K562 (cell line): ENCODE results near the gene CAPN7. TPM values are rescaled to one million over a fixed set of nuclear protein-coding genes. Genes with fewer than 3 reads are reported as not detected.

ENCODE experiments used
- ATAC-seq: fragments of 200-7000 bp; cut with Tn5 transposase; 3 replicates; pipeline ENCODE4 v1.9.1; 2020; ENCODE audit warnings: moderate library complexity
- BruUV-seq: library from RNA; stranded (reverse); fragments of 400-500 nt; replicated peaks from 2 replicates; lab custom pipeline; 2021; lab: Mats Ljungman, UMichigan
- CTCF ChIA-PET: fragments of 300-600 bp; formaldehyde crosslinking; extraction: SDS; loops from one replicate; lab custom pipeline; 2021; ENCODE audit warnings: low intra/inter-chr PET ratio; lab: Yijun Ruan, JAX
- POLR2A ChIA-PET: fragments of 300-600, 350-650 bp; sonication (Branson Sonifier 250); formaldehyde crosslinking; extraction: SDS; loops from one replicate; lab custom pipeline; 2021; ENCODE audit warnings: antibody characterized with exemption, inconsistent platforms; lab: Yijun Ruan, JAX
- DNase-seq, 4 experiments: peaks; one replicate each; pipeline versions ENCODE4 v3.0.0 to v3.0.0-alpha.2; 2011 to 2018; ENCODE audit warnings: low spot score in 3 of 4, mixed read lengths in 3 of 4; ENCODE audit errors: extremely low read depth in 1 of 4
- FAIRE-seq: peaks from 2 replicates; lab custom pipeline; 2011; peaks lifted over from hg19 to GRCh38; lab: Jason Lieb, UNC
- H2AFZ ChIP-seq: 2 replicates; pipeline ENCODE4 v1.6.0; 2011; ENCODE audit warnings: low read depth, low read length, control low read depth, inconsistent platforms
- H3K27ac ChIP-seq: fragments of 200-600 bp; 3 replicates; pipeline ENCODE4 v1.8.0; 2011; ENCODE audit warnings: low read depth, mild to moderate bottlenecking, control low read depth, inconsistent platforms, low read length, moderate library complexity, mixed read lengths; ENCODE audit errors: extremely low read depth
- H3K27me3 ChIP-seq, 2 experiments: fragments of 300-600 bp in 1 of 2; 2 replicates in 1 of 2; 3 replicates in 1 of 2; pipeline versions ENCODE4 v1.6.0 to v1.8.0; 2011; ENCODE audit warnings: inconsistent platforms in 2 of 2, low read length in 2 of 2, mild to moderate bottlenecking in 1 of 2, mixed read lengths in 1 of 2, moderate library complexity in 1 of 2; ENCODE audit not compliant: control insufficient read depth in 2 of 2, insufficient read depth in 2 of 2
- H3K36me3 ChIP-seq: fragments of 300-600 bp; 3 replicates; pipeline ENCODE4 v1.8.0; 2011; ENCODE audit warnings: mild to moderate bottlenecking, low read length, inconsistent platforms; ENCODE audit not compliant: control insufficient read depth, insufficient read depth
- H3K4me1 ChIP-seq, 2 experiments: fragments of 200-600 bp in 1 of 2; replicated peaks in 1 of 2; 2 replicates in 1 of 2; 3 replicates in 1 of 2; pipeline versions ENCODE4 v1.5.1 to v1.8.0; 2011; ENCODE audit warnings: inconsistent platforms in 2 of 2, low read length in 2 of 2, mild to moderate bottlenecking in 1 of 2, mixed read lengths in 1 of 2, moderate library complexity in 1 of 2; ENCODE audit not compliant: control insufficient read depth in 2 of 2, insufficient read depth in 2 of 2
- H3K4me2 ChIP-seq: 2 replicates; pipeline ENCODE4 v1.6.1; 2011; ENCODE audit warnings: low read length, control low read depth, inconsistent platforms, mixed read lengths; ENCODE audit not compliant: insufficient read depth
- H3K4me3 ChIP-seq: fragments of 200-600 bp; sonication (generic), shearing (Covaris generic); 2 replicates; pipeline ENCODE4 v1.5.1; 2016; ENCODE audit warnings: control low read depth, inconsistent platforms
- H3K79me2 ChIP-seq: fragments of 200-600 bp; 3 replicates; pipeline ENCODE4 v1.8.0; 2011; ENCODE audit warnings: low read length, inconsistent platforms; ENCODE audit not compliant: control insufficient read depth, insufficient read depth
- H3K9ac ChIP-seq, 2 experiments: 2 replicates each; pipeline versions ENCODE4 v1.6.0 to v1.6.1; 2011; ENCODE audit warnings: low read depth in 2 of 2, low read length in 2 of 2, control low read depth in 1 of 2, inconsistent platforms in 1 of 2, mild to moderate bottlenecking in 1 of 2, mixed read lengths in 1 of 2; ENCODE audit not compliant: insufficient read depth in 1 of 2
- H3K9me1 ChIP-seq: one replicate; pipeline ENCODE4 v1.6.0; 2011; ENCODE audit warnings: inconsistent platforms, mild to moderate bottlenecking, low read length, moderate library complexity; ENCODE audit not compliant: control insufficient read depth, insufficient read depth
- H3K9me3 ChIP-seq: replicated peaks from 2 replicates; pipeline ENCODE4 v1.5.1; 2011; ENCODE audit warnings: low read depth, low read length, inconsistent platforms; ENCODE audit not compliant: control insufficient read depth, insufficient read depth
- H4K20me1 ChIP-seq: replicated peaks from 2 replicates; pipeline ENCODE4 v1.6.1; 2011; ENCODE audit warnings: low read length, inconsistent platforms, mixed read lengths; ENCODE audit not compliant: control insufficient read depth, insufficient read depth
- CEBPG ChIP-seq, 3 experiments: fragments of 200-800 bp in 1 of 3; sonication (Bioruptor generic) in 1 of 3; sonication (generic) in 1 of 3; formaldehyde crosslinking in 1 of 3; IDR thresholded peaks in 2 of 3; conservative IDR thresholded peaks in 1 of 3; 2 replicates each; pipeline versions ENCODE4 v1.6.1 to v1.8.0; 2016 to 2022; ENCODE audit warnings: missing compliant biosample characterization in 2 of 3, missing genetic modification characterization in 2 of 3, mild to moderate bottlenecking in 1 of 3, missing genetic modification reagents in 1 of 3
- CTBP1 ChIP-seq: fragments of 450-650 bp; IDR thresholded peaks from 2 replicates; pipeline ENCODE4 v1.6.1; 2016; ENCODE audit warnings: borderline replicate concordance
- FOXP1 ChIP-seq: sonication (generic); formaldehyde crosslinking; IDR thresholded peaks from 2 replicates; pipeline ENCODE4 v1.8.0; 2022; ENCODE audit warnings: mild to moderate bottlenecking, missing genetic modification reagents
- GATA2 ChIP-seq: sonication (generic); formaldehyde crosslinking; IDR thresholded peaks from 2 replicates; pipeline ENCODE4 v1.4.0; 2020; ENCODE audit warnings: mild to moderate bottlenecking, missing genetic modification reagents
- IRF2 ChIP-seq: sonication (generic); formaldehyde crosslinking; IDR thresholded peaks from 2 replicates; pipeline ENCODE4 v1.8.1; 2022; ENCODE audit warnings: mild to moderate bottlenecking, missing genetic modification reagents
- MCM5 ChIP-seq: fragments of 450-650 bp; IDR thresholded peaks from 2 replicates; pipeline ENCODE4 v1.6.1; 2016; ENCODE audit warnings: low read depth
- MYBL2 ChIP-seq, 2 experiments: fragments of 450-650 bp in 1 of 2; sonication (generic) in 1 of 2; formaldehyde crosslinking in 1 of 2; IDR thresholded peaks; 2 replicates each; pipeline versions ENCODE4 v1.6.1 to v1.8.1; 2017 to 2022; ENCODE audit warnings: borderline replicate concordance in 1 of 2, inconsistent platforms in 1 of 2, low read depth in 1 of 2, mild to moderate bottlenecking in 1 of 2, missing genetic modification reagents in 1 of 2, moderate library complexity in 1 of 2
- PTRF ChIP-seq: fragments of 450-650 bp; IDR thresholded peaks from 2 replicates; pipeline ENCODE4 v1.6.1; 2016; ENCODE audit warnings: mild to moderate bottlenecking, missing genetic modification characterization, missing compliant biosample characterization
- RBFOX2 ChIP-seq: fragments of 200-400 bp; formaldehyde crosslinking; IDR thresholded peaks from 2 replicates; pipeline ENCODE4 v1.6.1; 2017; ENCODE audit warnings: low read depth, mild to moderate bottlenecking, low read length, moderate library complexity
- STAG1 ChIP-seq: sonication (generic); formaldehyde crosslinking; IDR thresholded peaks from 2 replicates; pipeline ENCODE4 v1.5.0; 2020; ENCODE audit warnings: missing genetic modification reagents, borderline replicate concordance
- ZNF644 ChIP-seq: fragments of 200-800 bp; sonication (Bioruptor generic); IDR thresholded peaks from 2 replicates; pipeline ENCODE4 v1.6.1; 2016; ENCODE audit warnings: low read depth, missing genetic modification characterization, missing compliant biosample characterization
- WGBS: fragments of 100-300 bp; shearing (Covaris generic); methylation state at CpG from one replicate; pipeline ENCODE4 v1.1.6; 2016; ENCODE audit warnings: low coverage, mixed read lengths; ENCODE audit not compliant: insufficient coverage; ENCODE audit errors: missing lambda C conversion rate; 5-methylcytosine and 5-hydroxymethylcytosine counted together
- in situ Hi-C: fragments of 300-500 bp; cut with MboI; formaldehyde crosslinking; loops from 4 replicates; pipeline ENCODE4 v1.15.0; 2018; ENCODE audit warnings: inconsistent platforms, mixed read lengths
- intact Hi-C: fragments of 100-400 bp; cut with micrococcal nuclease; formaldehyde crosslinking; loops from 2 replicates; pipeline ENCODE4 v1.14.2; 2022
- polyA plus RNA-seq, 8 experiments: library from polyadenylated mRNA; depleted of rRNA in 4 of 8; stranded (reverse) in 5 of 8; unstranded in 3 of 8; fragments of >200 nt; fragmentation: Nextera tagmentation in 2 of 8; fragmentation: Illumina TruSeq in 1 of 8; extraction: Ambion mirVana in 2 of 8; extraction: Trizol in 1 of 8; gene quantifications; 2 replicates each; pipeline versions ENCODE4 v1.2.1 to v1.2.3, GENCODE V29; 2011 to 2014; ENCODE audit warnings: inconsistent platforms in 1 of 8, missing spikeins in 1 of 8
- total RNA-seq, 7 experiments: library from RNA; depleted of rRNA in 6 of 7; stranded (reverse); fragments of >200 nt in 6 of 7; fragmentation: Illumina TruSeq in 2 of 7; extraction: Trizol in 2 of 7; gene quantifications; 2 replicates each; pipeline versions ENCODE4 v1.2.1 to v1.2.3, GENCODE V29; 2011 to 2021; ENCODE audit warnings: low replicate concordance in 1 of 7
- TF ChIP-seq, protein P1 (sequence below): IDR thresholded peaks from 3 replicates; pipeline ENCODE4 v1.6.1; 2011; ENCODE audit warnings: borderline replicate concordance, mild to moderate bottlenecking, moderate library complexity; ENCODE audit not compliant: insufficient read length; ENCODE audit errors: extremely low read depth
- TF ChIP-seq, protein P2 (sequence below): fragments of 250-450 bp; sonication (Bioruptor Pico); IDR thresholded peaks from 2 replicates; pipeline ENCODE4 v1.8.0; 2022; ENCODE audit warnings: inconsistent platforms
- TF ChIP-seq, protein P3 (sequence below): fragments of 450-650 bp; IDR thresholded peaks from 2 replicates; pipeline ENCODE4 v1.6.1; 2016
- TF ChIP-seq, protein P4 (sequence below): sonication (generic); formaldehyde crosslinking; IDR thresholded peaks from 2 replicates; pipeline ENCODE4 v1.9.0; 2022; ENCODE audit warnings: mild to moderate bottlenecking, missing genetic modification reagents

Gene CAPN7
- total and polyA plus RNA-seq, 9 of the 15 experiments (the other 6 are each of a cell fraction or from before 2014, with no cell fraction given), result 6.5 to 42.7 (median 32.7) TPM

DNA sequence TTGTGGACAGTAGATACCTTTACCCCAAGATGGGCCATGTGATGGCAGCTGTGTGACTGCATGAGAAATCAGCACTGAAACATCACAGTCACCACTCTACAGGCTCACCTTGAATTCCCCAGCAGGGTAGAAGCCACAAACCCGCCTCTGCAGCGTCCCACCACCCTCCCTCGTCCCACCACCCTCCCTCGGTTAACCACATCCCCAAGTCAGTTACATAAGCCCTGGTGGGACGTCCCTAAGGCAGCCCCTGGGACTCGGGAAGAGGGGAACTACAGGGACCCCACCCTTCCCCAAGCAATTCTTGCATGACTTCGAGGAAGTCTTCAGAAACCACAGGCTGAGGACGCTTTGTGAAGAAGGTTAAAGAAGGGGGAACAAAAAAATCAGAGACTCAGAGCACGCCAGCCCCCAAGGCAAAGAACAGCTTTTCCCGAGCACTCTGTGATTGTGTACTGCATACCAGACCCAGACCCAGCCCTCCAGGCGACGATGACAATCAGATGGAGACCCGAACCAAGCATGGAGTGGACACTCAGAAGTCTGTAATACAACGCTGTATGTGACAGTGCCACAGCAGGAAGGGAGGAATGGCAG lies 65.8 kb downstream of the CAPN7 start:
- Histone ChIP-seq H3K9me1 (no peaks in the 10 kb centered on the region), H3K9ac (peak overlapping the region in 1 of 2 experiments; percentile 56; a peak in 1 of 4 replicates), H3K27me3 (no peaks in the 10 kb centered on the region), H4K20me1 (no peaks in the 10 kb centered on the region), H3K79me2 (peaks cover 6% of the 10 kb centered on the region; the same call in 1 of the 3 replicates), H3K4me3 (no peak overlapping the region), H3K4me1 (peaks cover 41 to 43% of the 10 kb centered on the region in 2 experiments), H3K9me3 (no peaks in the 10 kb centered on the region), H3K36me3 (peaks cover 15% of the 10 kb centered on the region), H2AFZ (no peak overlapping the region), H3K27ac (peak overlapping the region; percentile 26; the same call in 1 of the 3 replicates), H3K4me2 (no peak overlapping the region)
- no peak for DNase-seq
- TF ChIP-seq, protein P1, sequence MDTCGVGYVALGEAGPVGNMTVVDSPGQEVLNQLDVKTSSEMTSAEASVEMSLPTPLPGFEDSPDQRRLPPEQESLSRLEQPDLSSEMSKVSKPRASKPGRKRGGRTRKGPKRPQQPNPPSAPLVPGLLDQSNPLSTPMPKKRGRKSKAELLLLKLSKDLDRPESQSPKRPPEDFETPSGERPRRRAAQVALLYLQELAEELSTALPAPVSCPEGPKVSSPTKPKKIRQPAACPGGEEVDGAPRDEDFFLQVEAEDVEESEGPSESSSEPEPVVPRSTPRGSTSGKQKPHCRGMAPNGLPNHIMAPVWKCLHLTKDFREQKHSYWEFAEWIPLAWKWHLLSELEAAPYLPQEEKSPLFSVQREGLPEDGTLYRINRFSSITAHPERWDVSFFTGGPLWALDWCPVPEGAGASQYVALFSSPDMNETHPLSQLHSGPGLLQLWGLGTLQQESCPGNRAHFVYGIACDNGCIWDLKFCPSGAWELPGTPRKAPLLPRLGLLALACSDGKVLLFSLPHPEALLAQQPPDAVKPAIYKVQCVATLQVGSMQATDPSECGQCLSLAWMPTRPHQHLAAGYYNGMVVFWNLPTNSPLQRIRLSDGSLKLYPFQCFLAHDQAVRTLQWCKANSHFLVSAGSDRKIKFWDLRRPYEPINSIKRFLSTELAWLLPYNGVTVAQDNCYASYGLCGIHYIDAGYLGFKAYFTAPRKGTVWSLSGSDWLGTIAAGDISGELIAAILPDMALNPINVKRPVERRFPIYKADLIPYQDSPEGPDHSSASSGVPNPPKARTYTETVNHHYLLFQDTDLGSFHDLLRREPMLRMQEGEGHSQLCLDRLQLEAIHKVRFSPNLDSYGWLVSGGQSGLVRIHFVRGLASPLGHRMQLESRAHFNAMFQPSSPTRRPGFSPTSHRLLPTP, result no peak
- 0 out of 2 replicates have a peak, but pooled peaks have one; percentile 21 for TF ChIP-seq CEBPG (CRISPR knock-in tag; IDR thresholded peaks at IDR 0.05)
- no peak for TF ChIP-seq CEBPG (tag; conservative IDR thresholded peaks at IDR 0.05 in 1 of 2, IDR thresholded peaks at IDR 0.05 in 1 of 2)
- TF ChIP-seq PTRF (tag), result no peak
- TF ChIP-seq GATA2 (CRISPR knock-in tag), result no peak
- TF ChIP-seq, protein P2, sequence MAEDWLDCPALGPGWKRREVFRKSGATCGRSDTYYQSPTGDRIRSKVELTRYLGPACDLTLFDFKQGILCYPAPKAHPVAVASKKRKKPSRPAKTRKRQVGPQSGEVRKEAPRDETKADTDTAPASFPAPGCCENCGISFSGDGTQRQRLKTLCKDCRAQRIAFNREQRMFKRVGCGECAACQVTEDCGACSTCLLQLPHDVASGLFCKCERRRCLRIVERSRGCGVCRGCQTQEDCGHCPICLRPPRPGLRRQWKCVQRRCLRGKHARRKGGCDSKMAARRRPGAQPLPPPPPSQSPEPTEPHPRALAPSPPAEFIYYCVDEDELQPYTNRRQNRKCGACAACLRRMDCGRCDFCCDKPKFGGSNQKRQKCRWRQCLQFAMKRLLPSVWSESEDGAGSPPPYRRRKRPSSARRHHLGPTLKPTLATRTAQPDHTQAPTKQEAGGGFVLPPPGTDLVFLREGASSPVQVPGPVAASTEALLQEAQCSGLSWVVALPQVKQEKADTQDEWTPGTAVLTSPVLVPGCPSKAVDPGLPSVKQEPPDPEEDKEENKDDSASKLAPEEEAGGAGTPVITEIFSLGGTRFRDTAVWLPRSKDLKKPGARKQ (CRISPR knock-in tag), result no peak
- no peak for TF ChIP-seq IRF2 (CRISPR knock-in tag)
- TF ChIP-seq MYBL2 (IDR thresholded peaks at IDR 0.05; ENCODE audit: low read depth), result no peak
- TF ChIP-seq MYBL2 (CRISPR knock-in tag; IDR thresholded peaks at IDR 0.05; ENCODE audit: borderline replicate concordance), result no peak
- no peak for TF ChIP-seq MCM5
- no peak for TF ChIP-seq CTBP1
- TF ChIP-seq STAG1, result no peak
- no peak for TF ChIP-seq ZNF644
- no peak for TF ChIP-seq RBFOX2
- no peak for TF ChIP-seq FOXP1 (CRISPR knock-in tag)
- TF ChIP-seq, protein P3, sequence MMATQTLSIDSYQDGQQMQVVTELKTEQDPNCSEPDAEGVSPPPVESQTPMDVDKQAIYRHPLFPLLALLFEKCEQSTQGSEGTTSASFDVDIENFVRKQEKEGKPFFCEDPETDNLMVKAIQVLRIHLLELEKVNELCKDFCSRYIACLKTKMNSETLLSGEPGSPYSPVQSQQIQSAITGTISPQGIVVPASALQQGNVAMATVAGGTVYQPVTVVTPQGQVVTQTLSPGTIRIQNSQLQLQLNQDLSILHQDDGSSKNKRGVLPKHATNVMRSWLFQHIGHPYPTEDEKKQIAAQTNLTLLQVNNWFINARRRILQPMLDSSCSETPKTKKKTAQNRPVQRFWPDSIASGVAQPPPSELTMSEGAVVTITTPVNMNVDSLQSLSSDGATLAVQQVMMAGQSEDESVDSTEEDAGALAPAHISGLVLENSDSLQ, result no peak
- TF ChIP-seq, protein P4, sequence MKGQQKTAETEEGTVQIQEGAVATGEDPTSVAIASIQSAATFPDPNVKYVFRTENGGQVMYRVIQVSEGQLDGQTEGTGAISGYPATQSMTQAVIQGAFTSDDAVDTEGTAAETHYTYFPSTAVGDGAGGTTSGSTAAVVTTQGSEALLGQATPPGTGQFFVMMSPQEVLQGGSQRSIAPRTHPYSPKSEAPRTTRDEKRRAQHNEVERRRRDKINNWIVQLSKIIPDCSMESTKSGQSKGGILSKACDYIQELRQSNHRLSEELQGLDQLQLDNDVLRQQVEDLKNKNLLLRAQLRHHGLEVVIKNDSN, result peak; percentile 6; the same call in 1 of the 2 replicates
- WGBS, result 61% methylated on average over 12 of the region's 14 CpGs
- no TSS peak for BruUV-seq
- in situ Hi-C loops, result no loop called here
- FAIRE-seq, result no peak
- intact Hi-C loops, result no loop called here
- CTCF ChIA-PET, result no interaction called here
- POLR2A ChIA-PET, result no interaction called here
- ATAC-seq, result no peak
